Astrocyte of the hippocampus (primary cell): ENCODE results near the gene KPNA5.
"Not testable (repeated sequence)": the region's sequence is repeated elsewhere in the genome, so short reads cannot be mapped to it uniquely, and the experiment has no call there.

ENCODE experiments used
- DNase-seq: peaks from one replicate; pipeline ENCODE4 v3.0.0; 2011; ENCODE audit warnings: low read depth, low spot score

The KPNA5 gene

DNA sequence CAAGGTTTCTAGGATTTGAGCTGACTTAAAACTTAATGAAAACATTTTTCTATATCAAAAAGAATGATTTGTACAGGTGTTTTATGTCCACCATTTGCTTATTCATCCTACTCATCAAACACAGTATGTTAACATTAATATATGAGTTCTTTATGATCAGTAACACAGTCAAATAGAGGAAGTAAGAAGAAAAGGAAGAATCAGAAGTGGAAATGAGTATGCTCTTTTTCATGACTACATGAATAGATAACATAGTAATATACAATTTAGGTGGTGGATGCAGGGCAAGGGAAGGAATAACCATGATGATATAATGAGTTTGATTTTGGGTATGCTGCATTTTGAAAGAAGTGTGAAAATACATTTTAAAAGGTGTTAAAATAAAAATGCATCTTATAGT lies 16.5 kb downstream of the KPNA5 start:
- DNase-seq = no peak

DNA sequence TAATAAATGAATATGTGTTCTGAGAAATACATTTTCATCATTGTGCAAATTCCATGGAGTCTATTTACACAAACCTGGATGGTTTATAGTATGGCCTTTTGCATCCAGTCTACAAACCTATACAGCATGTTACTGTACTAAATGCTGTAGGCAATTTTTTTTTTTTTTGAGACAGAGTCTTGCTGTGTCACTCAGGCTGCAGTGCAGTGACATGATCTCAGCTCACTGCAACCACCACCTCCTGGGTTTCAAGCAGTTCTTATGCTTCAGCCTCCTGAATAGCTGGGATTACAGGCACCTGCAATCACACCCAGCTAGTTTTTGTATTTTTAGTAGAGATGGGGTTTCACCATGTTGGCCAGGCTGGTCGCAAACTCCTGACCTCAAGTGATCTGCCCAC lies 22.9 kb downstream of the KPNA5 start:
- DNase-seq = not testable (repeated sequence)

DNA sequence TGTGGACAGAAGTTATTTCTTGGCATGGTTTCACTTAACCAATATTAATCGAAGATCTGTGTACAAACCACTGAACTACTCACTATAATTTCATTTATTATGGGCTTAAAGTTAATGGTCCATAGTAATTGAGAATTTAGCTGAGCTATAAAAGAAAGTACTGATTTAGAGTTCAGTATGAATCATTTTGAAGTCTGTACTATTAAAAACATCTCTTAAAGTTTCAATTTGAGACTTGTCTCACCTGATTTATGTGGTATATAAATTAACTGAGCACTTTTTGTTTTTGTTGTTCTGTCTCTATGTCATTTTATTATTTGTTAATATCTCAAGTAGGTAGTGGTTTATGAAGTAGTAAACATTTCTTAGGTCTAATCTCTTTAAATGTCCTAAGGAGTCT lies 24.9 kb downstream of the KPNA5 start:
- no peak for DNase-seq

DNA sequence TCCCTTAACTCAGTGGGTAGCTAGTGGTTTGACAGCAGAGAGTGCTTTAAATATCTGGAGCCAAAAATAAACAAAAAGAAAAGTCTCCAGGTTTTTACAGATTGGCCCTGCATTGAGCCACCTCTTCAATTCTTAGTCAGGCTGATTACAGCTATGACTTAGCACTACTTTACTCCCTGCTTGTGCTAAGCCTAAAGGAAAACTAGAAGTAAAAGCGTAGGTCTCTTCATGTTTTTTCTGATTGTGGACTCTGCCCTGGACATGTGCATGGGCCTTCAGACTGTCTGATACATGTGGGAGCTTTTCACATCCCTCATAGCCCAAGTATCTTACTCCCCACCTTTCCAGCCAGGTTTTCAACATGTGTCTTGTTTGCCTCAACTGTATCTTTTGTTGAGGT lies 33.3 kb downstream of the KPNA5 start:
- no peak for DNase-seq

- no peak for DNase-seq
These were observed 33.8 kb downstream of the KPNA5 start for GRCh38 chr6:116714761-116715160.

DNA sequence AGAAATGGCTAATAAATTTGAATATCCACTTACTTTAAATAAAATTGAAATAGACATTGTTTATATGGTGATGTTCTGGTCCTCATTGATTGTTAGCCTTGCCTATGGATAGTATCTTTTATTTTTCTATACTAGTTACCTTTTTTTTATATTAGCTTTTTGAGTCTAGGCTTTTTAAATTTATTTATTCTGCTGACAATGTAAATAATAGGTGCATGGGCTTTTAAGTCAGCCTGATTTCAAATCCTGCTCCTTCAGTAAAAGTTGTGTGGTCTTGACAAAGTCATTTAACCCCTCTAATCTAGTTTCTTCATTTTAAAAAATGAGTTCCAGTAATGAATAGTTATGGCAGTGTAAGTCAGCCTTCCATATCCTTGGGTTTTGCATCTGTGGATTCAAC lies 45.9 kb downstream of the KPNA5 start:
- no peak for DNase-seq

DNA sequence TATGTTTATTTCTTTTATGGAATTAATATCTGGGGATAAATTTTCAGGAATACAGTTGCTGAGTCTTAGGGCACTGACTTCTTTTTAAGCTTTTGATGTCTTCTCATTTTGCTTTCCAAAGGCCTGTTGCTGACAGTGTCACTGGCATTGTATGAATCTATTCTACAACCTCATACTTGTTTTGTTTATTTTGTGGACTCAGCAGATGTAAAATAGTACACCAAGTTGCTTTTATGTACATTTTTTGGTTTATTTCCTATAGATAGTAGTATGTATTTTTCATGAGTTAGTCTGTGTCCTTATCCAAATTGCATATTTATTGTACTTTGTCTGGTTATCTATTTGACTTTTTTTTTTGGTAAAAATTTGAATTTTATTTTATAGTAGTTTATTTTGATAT lies 49.5 kb downstream of the KPNA5 start:
- no peak for DNase-seq

- no peak for DNase-seq
These were observed 56.0 kb downstream of the KPNA5 start for GRCh38 chr6:116737004-116737403.

DNA sequence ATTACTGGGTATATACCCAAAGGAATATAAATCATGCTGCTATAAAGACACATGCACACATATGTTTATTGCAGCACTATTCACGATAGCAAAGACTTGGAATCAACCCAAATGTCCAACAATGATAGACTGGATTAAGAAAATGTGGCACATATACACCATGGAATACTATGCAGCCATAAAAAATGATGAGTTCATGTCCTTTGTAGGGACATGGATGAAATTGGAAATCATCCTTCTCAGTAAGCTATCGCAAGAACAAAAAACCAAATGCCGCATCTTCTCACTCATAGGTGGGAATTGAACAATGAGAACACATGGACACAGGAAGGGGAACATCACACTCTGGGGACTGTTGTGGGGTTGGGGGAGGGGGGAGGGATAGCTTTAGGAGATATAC lies 59.5 kb downstream of the KPNA5 start:
- DNase-seq = not testable (repeated sequence)

DNA sequence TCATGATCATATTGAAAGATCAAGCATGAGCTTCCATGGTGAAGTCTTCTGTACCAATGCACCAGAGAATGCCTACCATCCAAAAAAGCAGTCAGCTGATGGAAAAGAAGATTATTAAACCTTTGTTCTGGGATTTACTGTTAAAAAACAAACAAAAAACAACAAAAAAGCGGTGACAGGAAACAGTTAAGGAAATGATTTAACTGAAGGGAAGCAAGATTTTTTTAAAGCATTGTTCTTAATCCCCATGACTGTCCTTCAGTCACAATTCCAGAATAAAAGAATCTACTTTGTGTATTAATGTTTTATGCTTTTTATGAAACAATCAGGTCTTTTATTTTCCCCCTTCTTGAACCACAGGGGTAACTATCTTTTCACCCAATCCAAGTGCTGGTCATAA lies 60.6 kb downstream of the KPNA5 start:
- DNase-seq = no peak

GRCh38 chr6:116745176-116745575 lies 64.2 kb downstream of the KPNA5 start:
- DNase-seq = no peak

DNA sequence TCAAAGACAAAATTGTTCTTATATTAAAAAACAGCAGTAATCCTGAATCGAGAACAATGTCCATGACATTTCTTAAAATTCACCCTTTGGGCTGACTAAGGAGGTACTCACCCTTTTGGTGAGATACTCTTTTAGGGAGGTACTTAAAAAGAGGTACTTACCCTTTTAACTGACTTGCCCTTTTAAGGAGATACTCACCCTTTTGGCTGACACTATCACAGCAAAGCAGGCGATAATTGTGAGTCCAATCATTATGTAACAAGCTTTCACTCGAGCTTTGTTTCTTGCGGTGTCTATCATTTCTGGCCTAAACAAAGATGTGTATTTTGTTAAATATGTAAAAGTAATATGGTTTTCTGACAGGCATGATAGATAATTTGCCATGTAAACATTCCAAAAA lies 80.8 kb downstream of the KPNA5 start:
- DNase-seq = no peak

- no peak for DNase-seq
These were observed 81.2 kb downstream of the KPNA5 start for GRCh38 chr6:116762235-116762634.

DNA sequence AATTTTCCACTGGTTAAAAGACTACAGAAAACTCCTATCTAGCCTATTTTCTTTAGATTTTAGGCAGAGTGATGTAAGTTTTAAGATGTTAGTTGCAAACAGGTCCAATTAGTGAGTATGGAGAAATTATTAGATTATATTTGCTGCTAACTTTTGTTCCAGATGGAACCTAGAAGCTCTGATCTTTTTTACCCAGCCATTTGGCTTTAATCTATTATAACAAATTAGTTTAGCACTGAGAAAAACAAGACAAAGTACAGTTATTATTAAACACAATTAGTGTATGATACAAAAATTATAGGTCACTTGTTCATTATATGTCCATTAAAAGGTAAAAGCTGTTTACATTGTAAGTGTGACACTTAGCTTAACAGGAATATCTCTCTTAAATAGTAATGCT lies 82.0 kb downstream of the KPNA5 start:
- DNase-seq = no peak

GRCh38 chr6:116763906-116764628 lies 83.1 kb downstream of the KPNA5 start:
- DNase-seq = no peak

DNA sequence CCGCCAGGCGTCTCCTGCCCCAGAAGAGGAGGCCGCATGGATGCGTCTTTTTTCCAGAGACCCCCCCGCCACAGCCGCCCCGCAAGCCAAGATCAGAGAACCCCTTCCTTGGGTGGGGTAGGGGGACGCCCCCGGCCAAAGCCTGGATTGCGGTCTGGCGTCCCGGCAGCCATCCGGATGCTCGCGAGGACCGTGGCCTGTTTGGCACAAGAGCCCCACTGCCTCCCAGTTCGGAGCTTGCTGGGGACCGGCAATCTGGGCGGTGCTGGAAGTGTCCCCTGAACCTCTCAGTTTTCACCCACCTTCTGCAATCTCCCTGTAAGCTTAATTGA lies 83.6 kb downstream of the KPNA5 start:
- DNase-seq = peak; percentile 30

DNA sequence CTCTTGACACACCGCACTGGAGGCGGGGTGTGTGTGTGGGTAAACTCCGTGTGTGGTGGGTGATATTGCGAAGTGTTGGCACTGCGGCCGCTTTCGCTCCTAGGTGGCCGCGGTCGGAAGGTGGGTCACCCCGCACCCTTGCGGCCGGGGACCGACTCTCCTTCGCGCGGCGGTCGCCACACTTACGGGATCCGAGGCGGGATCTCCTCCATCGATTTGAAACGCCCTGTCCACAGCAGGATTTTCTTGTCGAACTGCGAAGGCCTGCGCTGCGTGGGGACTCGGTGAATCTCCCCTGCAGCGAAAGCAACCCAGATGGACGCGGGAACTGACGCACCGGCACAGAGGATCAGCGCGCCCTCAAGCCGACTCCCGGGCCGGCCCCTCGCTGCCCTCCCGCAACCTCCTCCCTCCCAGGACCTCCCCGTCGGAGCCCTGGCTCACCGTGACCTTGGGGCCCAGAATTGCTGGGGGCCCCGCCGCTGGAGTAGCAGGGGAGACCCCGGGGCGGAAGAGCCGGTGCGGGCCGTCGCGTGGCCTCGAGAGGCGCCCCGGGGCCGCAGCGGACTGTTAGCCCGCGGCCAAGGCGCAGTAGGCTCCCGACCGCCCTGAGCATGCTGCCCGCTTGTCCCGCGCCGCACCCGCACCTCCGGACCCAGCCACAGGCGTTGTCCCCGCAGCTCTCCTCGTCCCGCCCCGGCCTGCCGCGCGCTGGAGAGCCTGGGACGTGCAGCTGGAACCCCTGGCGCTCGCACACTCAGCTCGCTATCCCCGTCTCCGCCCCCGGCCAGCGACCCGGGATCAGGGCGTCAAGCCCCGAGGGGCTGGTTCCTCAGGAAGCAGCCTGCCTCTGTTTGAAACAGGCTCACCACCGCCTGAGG lies 84.2 kb downstream of the KPNA5 start, which contains the start of gene FAM162B:
FAM162B (minus strand) TSS at position 759 of the 881 bp plus-strand sequence; CDS start at position 616, 143 bp downstream.
- peak; percentile 43 for DNase-seq

DNA sequence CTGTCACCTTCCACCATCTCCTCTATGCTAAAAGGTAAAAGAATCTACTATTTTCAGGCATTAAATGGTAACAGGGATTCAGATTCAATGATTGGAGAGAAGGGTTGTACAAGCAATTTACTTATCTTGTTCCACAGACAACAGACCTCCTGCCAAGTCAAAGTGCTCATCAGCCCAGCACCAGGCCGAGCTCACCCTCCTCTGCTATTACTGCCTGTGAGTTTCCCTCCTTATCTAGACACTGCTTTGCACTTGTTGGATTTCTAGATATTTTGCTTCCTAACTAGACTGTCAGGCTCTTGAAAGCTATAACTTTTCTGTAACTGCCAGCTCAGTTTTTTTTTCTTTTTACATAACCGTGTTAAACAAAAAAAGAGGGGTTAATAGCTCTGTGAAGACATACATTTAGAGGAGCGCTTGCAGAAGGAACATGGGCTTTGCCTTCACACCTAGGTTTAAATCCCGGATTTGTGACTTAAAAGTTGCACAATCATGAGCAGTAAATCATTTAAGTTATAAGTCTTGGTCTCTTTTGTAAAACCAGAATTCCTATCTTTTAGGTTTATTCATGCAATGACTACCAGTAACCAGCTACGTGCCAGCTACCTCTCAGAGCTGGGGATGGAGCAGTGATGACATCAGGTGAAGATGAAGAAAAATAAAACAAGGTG lies 85.6 kb downstream of the KPNA5 start:
- no peak for DNase-seq

DNA sequence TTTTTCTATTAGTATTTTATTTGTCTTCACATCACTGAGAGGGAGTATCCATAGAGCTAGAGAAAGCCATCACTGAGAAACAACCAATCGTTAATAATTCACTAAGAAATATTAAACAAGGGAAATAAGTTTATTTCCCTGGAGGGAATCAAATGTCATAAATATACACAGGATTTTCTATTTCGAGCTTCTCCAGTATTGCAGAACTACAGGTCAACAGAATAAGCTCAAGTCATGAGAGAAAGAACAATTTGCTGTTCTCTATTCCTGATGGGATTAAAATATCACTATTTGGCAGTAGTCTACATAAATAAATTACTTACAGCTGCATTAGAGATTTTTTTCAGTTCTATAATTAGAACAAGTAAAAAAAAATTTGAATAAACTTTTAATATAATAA lies 86.7 kb downstream of the KPNA5 start:
- DNase-seq = no peak

- no peak for DNase-seq
These were observed 91.4 kb downstream of the KPNA5 start for GRCh38 chr6:116772450-116772849.

DNA sequence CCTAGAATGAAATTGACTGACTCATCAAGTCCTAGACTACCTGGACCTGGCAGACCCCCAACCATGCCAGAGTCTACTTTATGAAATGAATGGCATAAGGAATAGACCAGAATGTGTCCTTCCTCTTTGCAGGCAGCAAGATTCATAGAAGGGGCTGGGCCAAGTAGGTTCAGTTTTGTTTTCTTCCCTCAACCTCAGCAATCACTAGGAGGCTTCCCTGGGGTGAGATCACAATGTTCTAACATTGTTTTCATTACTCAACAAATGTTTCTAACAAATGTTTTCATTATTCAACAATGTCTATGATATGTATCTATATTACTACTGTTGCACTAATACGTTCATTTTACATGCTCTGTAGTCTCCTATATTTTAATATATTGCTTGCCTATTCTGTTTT lies 92.9 kb downstream of the KPNA5 start:
- no peak for DNase-seq

GRCh38 chr6:116779573-116780164 lies 98.7 kb downstream of the KPNA5 start:
- peak; percentile 48 for DNase-seq
